IMR-90 (cell line): Measurements from ENCODE around the gene ST6GALNAC5.

ENCODE experiments used
- BHLHE40 ChIP-seq: fragments of 150-350 bp; IDR thresholded peaks from 2 replicates; pipeline ENCODE4 v1.6.1; 2016; ENCODE audit warnings: mild to moderate bottlenecking, low read depth, low read length
- CHD1 ChIP-seq: IDR thresholded peaks from 2 replicates; pipeline ENCODE4 v1.6.1; 2012; ENCODE audit warnings: low read depth, low read length, improper control_type of control experiment
- CTCF ChIP-seq: conservative IDR thresholded peaks from 2 replicates; pipeline ENCODE4 v1.5.1; 2012; ENCODE audit warnings: mild to moderate bottlenecking, low read depth, low read length, improper control_type of control experiment
- ELK1 ChIP-seq: fragments of 150-350 bp; IDR thresholded peaks from 2 replicates; pipeline ENCODE4 v1.6.1; 2016; ENCODE audit warnings: low read depth, mild to moderate bottlenecking, low read length, moderate library complexity, borderline replicate concordance
- FOS ChIP-seq: fragments of 150-350 bp; IDR thresholded peaks from 2 replicates; pipeline ENCODE4 v1.6.1; 2016; ENCODE audit warnings: low read depth, low read length
- MAFK ChIP-seq: IDR thresholded peaks from 2 replicates; pipeline ENCODE4 v1.6.1; 2012; ENCODE audit warnings: low read depth, low read length, improper control_type of control experiment
- MAZ ChIP-seq: IDR thresholded peaks from 2 replicates; pipeline ENCODE4 v1.6.1; 2012; ENCODE audit warnings: low read depth, mild to moderate bottlenecking, low read length, improper control_type of control experiment, moderate library complexity, borderline replicate concordance
- MXI1 ChIP-seq: IDR thresholded peaks from 2 replicates; pipeline ENCODE4 v1.6.1; 2012; ENCODE audit warnings: low read depth, mild to moderate bottlenecking, low read length, moderate library complexity, borderline replicate concordance
- NFE2L2 ChIP-seq: fragments of 150-350 bp; IDR thresholded peaks from 2 replicates; pipeline ENCODE4 v1.6.1; 2016; ENCODE audit warnings: low read depth, mild to moderate bottlenecking, low read length
- POLR2A ChIP-seq: IDR thresholded peaks from 2 replicates; pipeline ENCODE4 v1.6.1; 2012; ENCODE audit warnings: mild to moderate bottlenecking, low read depth, low read length
- RAD21 ChIP-seq: IDR thresholded peaks from 2 replicates; pipeline ENCODE4 v1.6.1; 2012; ENCODE audit warnings: low read length, improper control_type of control experiment
- RCOR1 ChIP-seq: IDR thresholded peaks from 2 replicates; pipeline ENCODE4 v1.6.1; 2012; ENCODE audit warnings: mild to moderate bottlenecking, low read length, improper control_type of control experiment; ENCODE audit not compliant: insufficient replicate concordance
- RFX5 ChIP-seq: IDR thresholded peaks from 2 replicates; pipeline ENCODE4 v1.8.0; 2012; ENCODE audit warnings: low read depth, mild to moderate bottlenecking, low read length, moderate library complexity
- USF2 ChIP-seq: fragments of 150-350 bp; IDR thresholded peaks from 2 replicates; pipeline ENCODE4 v1.6.1; 2017; ENCODE audit warnings: mild to moderate bottlenecking, antibody characterized with exemption, low read length, low read depth

GRCh38 chr1:76959556-76959955 is 92.3 kb downstream of the ST6GALNAC5 start:
- TF ChIP-seq CTCF (no peak), BHLHE40 (no peak), USF2 (no peak), RAD21 (no peak), FOS (no peak), CHD1 (no peak), MXI1 (no peak), MAZ (no peak), POLR2A (no peak), RFX5 (no peak), ELK1 (no peak), MAFK (no peak), RCOR1 (no peak), NFE2L2 (no peak)
